ENCODE data around the gene PRKCB.

DNA sequence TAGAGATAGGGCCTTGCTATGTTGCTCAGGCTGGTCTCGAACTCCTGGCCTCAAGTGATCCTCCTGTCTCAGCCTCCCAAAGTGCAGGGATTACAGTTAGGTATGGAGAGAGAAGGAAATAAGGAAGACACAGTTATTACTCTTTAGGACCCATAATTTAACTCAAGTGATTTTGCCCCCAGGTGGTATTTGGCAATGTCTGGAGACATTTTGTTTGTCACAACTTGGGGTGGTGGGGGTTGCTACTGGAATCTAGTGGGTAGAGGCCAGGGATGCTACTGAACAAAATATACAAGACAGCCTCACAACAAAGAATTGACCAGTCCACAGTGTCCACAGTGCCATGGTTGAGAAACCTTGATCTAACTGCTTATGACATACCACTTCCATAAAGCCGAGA is 64.1 kb downstream of the PRKCB start:
- TF ChIP-seq, protein P1, sequence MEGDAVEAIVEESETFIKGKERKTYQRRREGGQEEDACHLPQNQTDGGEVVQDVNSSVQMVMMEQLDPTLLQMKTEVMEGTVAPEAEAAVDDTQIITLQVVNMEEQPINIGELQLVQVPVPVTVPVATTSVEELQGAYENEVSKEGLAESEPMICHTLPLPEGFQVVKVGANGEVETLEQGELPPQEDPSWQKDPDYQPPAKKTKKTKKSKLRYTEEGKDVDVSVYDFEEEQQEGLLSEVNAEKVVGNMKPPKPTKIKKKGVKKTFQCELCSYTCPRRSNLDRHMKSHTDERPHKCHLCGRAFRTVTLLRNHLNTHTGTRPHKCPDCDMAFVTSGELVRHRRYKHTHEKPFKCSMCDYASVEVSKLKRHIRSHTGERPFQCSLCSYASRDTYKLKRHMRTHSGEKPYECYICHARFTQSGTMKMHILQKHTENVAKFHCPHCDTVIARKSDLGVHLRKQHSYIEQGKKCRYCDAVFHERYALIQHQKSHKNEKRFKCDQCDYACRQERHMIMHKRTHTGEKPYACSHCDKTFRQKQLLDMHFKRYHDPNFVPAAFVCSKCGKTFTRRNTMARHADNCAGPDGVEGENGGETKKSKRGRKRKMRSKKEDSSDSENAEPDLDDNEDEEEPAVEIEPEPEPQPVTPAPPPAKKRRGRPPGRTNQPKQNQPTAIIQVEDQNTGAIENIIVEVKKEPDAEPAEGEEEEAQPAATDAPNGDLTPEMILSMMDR (IDR thresholded peaks at IDR 0.05), result no peak
- no peak for TF ChIP-seq POLR2A (IDR thresholded peaks at IDR 0.05)
